Measurements from ENCODE around the gene CDH13. TPM values are rescaled to one million over a fixed set of nuclear protein-coding genes. Genes with fewer than 3 reads are reported as not detected.

CDH13 gene
- total and polyA plus RNA-seq, 12 donors: 0.86 to 30.6 (median 2.4) TPM

DNA sequence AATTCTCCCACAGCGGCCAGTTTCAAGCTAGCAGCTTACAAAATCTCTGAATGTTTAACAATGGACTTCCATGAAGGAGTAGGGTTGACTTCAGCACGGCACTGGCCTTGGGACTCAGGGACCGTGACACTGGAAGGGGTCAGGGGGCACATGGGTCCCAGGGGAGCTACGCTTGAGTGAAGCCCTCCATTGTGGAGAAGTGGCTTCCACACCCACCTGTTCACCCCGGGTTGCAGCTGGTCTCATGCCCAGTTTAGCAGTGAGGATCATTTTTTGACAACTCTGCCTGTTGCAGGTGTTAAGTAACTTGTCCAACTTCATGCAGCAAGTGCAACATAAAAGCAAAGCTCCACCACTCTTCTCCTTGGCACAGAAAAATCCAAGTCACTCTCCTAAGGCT lies 510.2 kb downstream of the CDH13 start:
- H3K9me3 ChIP-seq (replicated peaks in 1 of 3): no peaks in the 10 kb centered on the region
- WGBS, 4 donors: 70 to 78% (median 73%) methylated on average over 3 to 5 of the region's 5 CpGs
- no peaks in the 10 kb centered on the region for H3K36me3 ChIP-seq (replicated peaks in 1 of 2)
- H3K4me1 ChIP-seq (replicated peaks in 1 of 2): peaks cover 5 to 6% of the 10 kb centered on the region in 2 donors
- H3K4me3 ChIP-seq: peak overlapping the region in 1 of 4 donors; percentile 48
- H3K27ac ChIP-seq: peak overlapping the region in 1 of 5 donors; percentile 57
- DNase-seq: no peak
- H3K27me3 ChIP-seq: no peaks in the 10 kb centered on the region
- TF ChIP-seq, protein P1, sequence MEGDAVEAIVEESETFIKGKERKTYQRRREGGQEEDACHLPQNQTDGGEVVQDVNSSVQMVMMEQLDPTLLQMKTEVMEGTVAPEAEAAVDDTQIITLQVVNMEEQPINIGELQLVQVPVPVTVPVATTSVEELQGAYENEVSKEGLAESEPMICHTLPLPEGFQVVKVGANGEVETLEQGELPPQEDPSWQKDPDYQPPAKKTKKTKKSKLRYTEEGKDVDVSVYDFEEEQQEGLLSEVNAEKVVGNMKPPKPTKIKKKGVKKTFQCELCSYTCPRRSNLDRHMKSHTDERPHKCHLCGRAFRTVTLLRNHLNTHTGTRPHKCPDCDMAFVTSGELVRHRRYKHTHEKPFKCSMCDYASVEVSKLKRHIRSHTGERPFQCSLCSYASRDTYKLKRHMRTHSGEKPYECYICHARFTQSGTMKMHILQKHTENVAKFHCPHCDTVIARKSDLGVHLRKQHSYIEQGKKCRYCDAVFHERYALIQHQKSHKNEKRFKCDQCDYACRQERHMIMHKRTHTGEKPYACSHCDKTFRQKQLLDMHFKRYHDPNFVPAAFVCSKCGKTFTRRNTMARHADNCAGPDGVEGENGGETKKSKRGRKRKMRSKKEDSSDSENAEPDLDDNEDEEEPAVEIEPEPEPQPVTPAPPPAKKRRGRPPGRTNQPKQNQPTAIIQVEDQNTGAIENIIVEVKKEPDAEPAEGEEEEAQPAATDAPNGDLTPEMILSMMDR (IDR thresholded peaks at IDR 0.05): no peak
- no peak for TF ChIP-seq POLR2A (IDR thresholded peaks at IDR 0.05)
- intact Hi-C loops (cut with DNase I): no loop called here

DNA sequence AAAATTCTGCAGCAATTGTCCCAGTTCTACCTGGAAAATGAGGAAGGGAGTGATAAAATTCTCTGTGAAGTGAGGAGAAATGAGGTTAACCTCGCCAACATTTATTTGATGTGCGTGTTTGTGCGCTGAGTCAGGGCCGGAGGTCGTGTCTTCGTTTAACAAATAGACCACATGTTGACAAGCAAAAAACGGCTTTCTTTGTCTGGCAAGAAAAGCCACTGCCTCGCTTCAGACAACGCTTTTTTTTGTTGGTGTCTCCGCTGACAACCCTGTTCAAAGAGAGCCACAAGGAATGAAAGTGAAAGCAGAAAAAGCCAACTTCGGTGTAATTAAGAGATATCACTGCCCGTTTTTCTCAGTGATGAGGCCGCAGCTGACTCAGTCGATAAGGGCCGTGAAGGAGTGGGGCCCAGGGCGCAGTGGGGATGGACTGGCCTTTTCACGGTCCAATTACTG lies 510.6 kb downstream of the CDH13 start:
- TF ChIP-seq, protein P1 (IDR thresholded peaks at IDR 0.05): no peak
- TF ChIP-seq POLR2A (IDR thresholded peaks at IDR 0.05): no peak

DNA sequence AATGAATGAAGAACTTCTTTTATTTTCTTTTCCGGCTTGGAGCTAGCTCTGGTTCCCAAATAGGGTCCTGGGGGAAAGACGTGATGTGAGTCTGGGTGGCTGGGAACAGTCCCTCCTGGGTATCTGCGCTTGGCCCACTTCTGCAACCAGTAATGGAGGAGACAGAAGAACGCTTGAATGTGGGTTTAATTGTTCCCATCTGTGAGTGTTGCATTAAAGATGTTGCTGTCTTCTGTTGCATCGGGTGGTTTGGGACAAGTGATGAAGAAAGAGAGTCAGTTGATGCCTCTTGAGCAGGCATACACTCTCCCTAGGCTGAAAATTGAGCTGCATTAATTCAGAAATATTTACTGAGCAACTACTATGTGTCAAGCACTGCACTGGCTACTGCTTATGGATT lies 511.1 kb downstream of the CDH13 start:
- intact Hi-C loops (cut with DNase I): no loop called here
- peak overlapping the region in 2 of 5 donors; percentile 26 to 39 for H3K27ac ChIP-seq
- 77 to 83% (median 79%) methylated on average over 5 of the region's 5 CpGs for WGBS, 4 donors
- no peak for DNase-seq
- H3K27me3 ChIP-seq: no peaks in the 10 kb centered on the region
- peak overlapping the region in 1 of 4 donors; percentile 48 for H3K4me3 ChIP-seq
- TF ChIP-seq POLR2A (IDR thresholded peaks at IDR 0.05): no peak
- TF ChIP-seq, protein P1 (IDR thresholded peaks at IDR 0.05): no peak
- no peaks in the 10 kb centered on the region for H3K36me3 ChIP-seq (replicated peaks in 1 of 2)
- peaks cover 5 to 6% of the 10 kb centered on the region in 2 donors for H3K4me1 ChIP-seq (replicated peaks in 1 of 2)
- H3K9me3 ChIP-seq (replicated peaks in 1 of 3): no peaks in the 10 kb centered on the region

More for the DNA sequence above, 510.6 kb downstream of the CDH13 start:
- Histone ChIP-seq H3K36me3 (replicated peaks in 1 of 2) (no peaks in the 10 kb centered on the region), H3K27me3 (no peaks in the 10 kb centered on the region), H3K9me3 (replicated peaks in 1 of 3) (no peaks in the 10 kb centered on the region), H3K27ac (peak overlapping the region in 3 of 5 donors; percentile 26 to 57 (median 39)), H3K4me3 (peak overlapping the region in 1 of 4 donors; percentile 48), H3K4me1 (replicated peaks in 1 of 2) (peaks cover 5 to 6% of the 10 kb centered on the region in 2 donors)
- 2 to 21% (median 13%) methylated on average over 17 of the region's 17 CpGs for WGBS, 4 donors
- DNase-seq: peak; percentile 21 to 62 (median 48)
- intact Hi-C loops (cut with DNase I): no loop called here

DNA sequence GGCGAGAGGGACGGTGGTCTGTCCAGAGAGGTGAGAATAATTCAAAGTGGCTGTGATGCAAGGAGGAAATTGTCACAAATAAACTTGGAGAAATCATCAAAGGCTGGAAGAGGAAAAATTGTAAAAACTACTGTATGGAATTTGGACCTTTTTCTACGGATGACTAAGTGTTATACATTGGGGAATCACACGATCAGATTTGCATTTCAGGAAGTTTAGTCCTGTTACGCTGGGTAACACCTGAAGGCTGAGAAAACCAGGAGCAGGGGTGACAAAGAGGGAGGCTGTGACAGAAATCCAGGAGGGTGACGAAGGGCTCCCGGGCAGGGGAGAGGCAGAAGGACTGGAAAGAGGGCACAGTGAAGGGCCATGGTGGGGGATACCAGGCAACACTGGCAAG lies 511.7 kb downstream of the CDH13 start:
- intact Hi-C loops (cut with DNase I): no loop called here
- Histone ChIP-seq H3K27me3 (no peaks in the 10 kb centered on the region), H3K36me3 (replicated peaks in 1 of 2) (no peaks in the 10 kb centered on the region), H3K27ac (no peak overlapping the region), H3K9me3 (replicated peaks in 1 of 3) (no peaks in the 10 kb centered on the region), H3K4me1 (replicated peaks in 1 of 2) (peaks cover 5 to 6% of the 10 kb centered on the region in 2 donors), H3K4me3 (no peak overlapping the region)
- no peak for DNase-seq
- WGBS, 4 donors: 74 to 92% (median 89%) methylated on average over 7 of the region's 7 CpGs
- TF ChIP-seq POLR2A (IDR thresholded peaks at IDR 0.05): no peak
- TF ChIP-seq, protein P1 (IDR thresholded peaks at IDR 0.05): no peak

All from adrenal gland (tissue), 12 donors.